ENCODE measurements around the gene BMS1. TPM values are rescaled to one million over a fixed set of nuclear protein-coding genes. Genes with fewer than 3 reads are reported as not detected.

BMS1 gene
- total and polyA plus RNA-seq, 10 of the 15 experiments (the other 5 are each of a cell fraction or from before 2014, with no cell fraction given), result 7.6 to 33.6 (median 21.0) TPM

DNA sequence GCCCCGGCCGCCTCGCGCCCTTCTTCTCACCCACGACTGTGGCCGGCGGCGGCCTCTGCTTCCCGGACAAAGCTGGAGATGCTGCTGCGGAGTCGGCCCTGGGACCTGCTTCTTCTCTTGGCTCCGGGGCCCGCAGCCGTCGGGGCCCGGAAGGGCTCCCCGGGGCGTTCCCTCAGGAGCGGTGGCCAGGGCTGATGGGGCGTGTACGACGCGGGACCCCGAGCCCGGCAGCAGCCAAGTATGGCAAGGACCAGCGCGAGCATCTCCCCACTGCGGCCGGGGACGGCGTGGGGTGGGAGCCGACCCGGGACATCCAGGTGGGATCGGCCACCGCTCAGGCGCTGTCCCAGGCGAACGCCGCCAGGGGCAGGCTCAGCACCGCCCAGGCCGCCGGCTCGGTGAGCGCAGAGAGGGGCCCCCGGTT, 27.6 kb upstream of the BMS1 start:
- no peak overlapping the region for H3K27ac ChIP-seq (ENCODE audit: control insufficient read depth, insufficient read depth)
- H4K20me1 ChIP-seq (ENCODE audit: control insufficient read depth, insufficient read depth), result no peaks in the 10 kb centered on the region
- 9% methylated on average over 41 of the region's 45 CpGs for WGBS (ENCODE audit: insufficient coverage, insufficient replicate concordance, low lambda C conversion rate, missing lambda C conversion rate)
- intact Hi-C loops (cut with micrococcal nuclease; ENCODE audit: unreplicated experiment), result no loop called here
- ChIA-PET CTCF (no interaction called here), RAD21 (ENCODE audit: unreplicated experiment) (no interaction called here), SMC1A (ENCODE audit: uncharacterized antibody, unreplicated experiment) (no interaction called here), POLR2A (no interaction called here)
- H2AFZ ChIP-seq (ENCODE audit: control insufficient read depth, low read depth, low read length), result no peak overlapping the region
- in situ Hi-C loops (cut with MboI), result no loop called here
- ATAC-seq (no peak), DNase-seq (ENCODE audit: low read depth, low spot score) (no peak), FAIRE-seq (no peak)
- TF ChIP-seq, protein P1, sequence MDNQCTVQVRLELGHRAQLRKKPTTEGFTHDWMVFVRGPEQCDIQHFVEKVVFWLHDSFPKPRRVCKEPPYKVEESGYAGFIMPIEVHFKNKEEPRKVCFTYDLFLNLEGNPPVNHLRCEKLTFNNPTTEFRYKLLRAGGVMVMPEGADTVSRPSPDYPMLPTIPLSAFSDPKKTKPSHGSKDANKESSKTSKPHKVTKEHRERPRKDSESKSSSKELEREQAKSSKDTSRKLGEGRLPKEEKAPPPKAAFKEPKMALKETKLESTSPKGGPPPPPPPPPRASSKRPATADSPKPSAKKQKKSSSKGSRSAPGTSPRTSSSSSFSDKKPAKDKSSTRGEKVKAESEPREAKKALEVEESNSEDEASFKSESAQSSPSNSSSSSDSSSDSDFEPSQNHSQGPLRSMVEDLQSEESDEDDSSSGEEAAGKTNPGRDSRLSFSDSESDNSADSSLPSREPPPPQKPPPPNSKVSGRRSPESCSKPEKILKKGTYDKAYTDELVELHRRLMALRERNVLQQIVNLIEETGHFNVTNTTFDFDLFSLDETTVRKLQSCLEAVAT (IDR thresholded peaks at IDR 0.05), result no peak
- no peak for TF ChIP-seq SREBF2 (IDR thresholded peaks at IDR 0.05; ENCODE audit: low read length)
- TF ChIP-seq TCF3 (IDR thresholded peaks at IDR 0.05; ENCODE audit: borderline replicate concordance, insufficient read depth, low read depth, low read length), result no peak
- TF ChIP-seq CBX3 (IDR thresholded peaks at IDR 0.05; ENCODE audit: borderline replicate concordance, low read depth), result no peak
- TF ChIP-seq, protein P2, sequence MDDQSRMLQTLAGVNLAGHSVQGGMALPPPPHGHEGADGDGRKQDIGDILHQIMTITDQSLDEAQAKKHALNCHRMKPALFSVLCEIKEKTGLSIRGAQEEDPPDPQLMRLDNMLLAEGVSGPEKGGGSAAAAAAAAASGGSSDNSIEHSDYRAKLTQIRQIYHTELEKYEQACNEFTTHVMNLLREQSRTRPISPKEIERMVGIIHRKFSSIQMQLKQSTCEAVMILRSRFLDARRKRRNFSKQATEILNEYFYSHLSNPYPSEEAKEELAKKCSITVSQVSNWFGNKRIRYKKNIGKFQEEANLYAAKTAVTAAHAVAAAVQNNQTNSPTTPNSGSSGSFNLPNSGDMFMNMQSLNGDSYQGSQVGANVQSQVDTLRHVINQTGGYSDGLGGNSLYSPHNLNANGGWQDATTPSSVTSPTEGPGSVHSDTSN (IDR thresholded peaks at IDR 0.05; ENCODE audit: insufficient replicate concordance, low read depth, low read length), result no peak
- TF ChIP-seq FOS (IDR thresholded peaks at IDR 0.05; ENCODE audit: borderline replicate concordance, extremely low read depth, insufficient read length), result no peak
- no peak for TF ChIP-seq CHD4 (IDR thresholded peaks at IDR 0.05)
- no peak for TF ChIP-seq TCF7 (IDR thresholded peaks at IDR 0.05; ENCODE audit: borderline replicate concordance)
- TF ChIP-seq, protein P3, sequence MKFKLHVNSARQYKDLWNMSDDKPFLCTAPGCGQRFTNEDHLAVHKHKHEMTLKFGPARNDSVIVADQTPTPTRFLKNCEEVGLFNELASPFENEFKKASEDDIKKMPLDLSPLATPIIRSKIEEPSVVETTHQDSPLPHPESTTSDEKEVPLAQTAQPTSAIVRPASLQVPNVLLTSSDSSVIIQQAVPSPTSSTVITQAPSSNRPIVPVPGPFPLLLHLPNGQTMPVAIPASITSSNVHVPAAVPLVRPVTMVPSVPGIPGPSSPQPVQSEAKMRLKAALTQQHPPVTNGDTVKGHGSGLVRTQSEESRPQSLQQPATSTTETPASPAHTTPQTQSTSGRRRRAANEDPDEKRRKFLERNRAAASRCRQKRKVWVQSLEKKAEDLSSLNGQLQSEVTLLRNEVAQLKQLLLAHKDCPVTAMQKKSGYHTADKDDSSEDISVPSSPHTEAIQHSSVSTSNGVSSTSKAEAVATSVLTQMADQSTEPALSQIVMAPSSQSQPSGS (IDR thresholded peaks at IDR 0.05; ENCODE audit: low read length), result no peak
- TF ChIP-seq TAF1 (IDR thresholded peaks at IDR 0.05; ENCODE audit: borderline replicate concordance, low read depth, low read length), result no peak
- H3K27me3 ChIP-seq (replicated peaks in 1 of 2; ENCODE audit: control insufficient read depth in 2 of 2, insufficient read depth in 2 of 2, low read length in 1 of 2), result peaks cover 5 to 9% of the 10 kb centered on the region in 2 experiments; a peak in 3 of 4 replicates
- H3K9ac ChIP-seq (ENCODE audit: control insufficient read depth, insufficient read depth, low read length), result no peak overlapping the region
- H3K4me3 ChIP-seq, result no peak overlapping the region
- no TSS peak for BruUV-seq (replicated peaks)
- no peaks in the 10 kb centered on the region for H3K79me2 ChIP-seq (ENCODE audit: control insufficient read depth, insufficient read depth, low read length)
- no peaks in the 10 kb centered on the region for H3K4me1 ChIP-seq (ENCODE audit: control insufficient read depth, insufficient read depth, low read length)
- no peak overlapping the region; the same call in 1 of the 2 replicates for H3K4me2 ChIP-seq (ENCODE audit: control insufficient read depth, insufficient read depth)
- no peaks in the 10 kb centered on the region; the same call in 2 of the 3 replicates for H3K9me3 ChIP-seq (replicated peaks; ENCODE audit: control insufficient read depth, insufficient read depth, low read length)
- H3K36me3 ChIP-seq (ENCODE audit: control insufficient read depth in 2 of 2, insufficient read depth in 2 of 2, low read length in 1 of 2), result no peaks in the 10 kb centered on the region
